ENCODE measurements around the gene RFX3. TPM values are rescaled to one million over a fixed set of nuclear protein-coding genes. Genes with fewer than 3 reads are reported as not detected.
A peak's percentile ranks its signal among the peaks of the same experiment; 100 is the strongest.

Gene RFX3
- 7.3 TPM for polyA plus RNA-seq (2013, experiment 1 of 2)
- polyA plus RNA-seq (2013, experiment 2 of 2): 7.7 TPM

DNA sequence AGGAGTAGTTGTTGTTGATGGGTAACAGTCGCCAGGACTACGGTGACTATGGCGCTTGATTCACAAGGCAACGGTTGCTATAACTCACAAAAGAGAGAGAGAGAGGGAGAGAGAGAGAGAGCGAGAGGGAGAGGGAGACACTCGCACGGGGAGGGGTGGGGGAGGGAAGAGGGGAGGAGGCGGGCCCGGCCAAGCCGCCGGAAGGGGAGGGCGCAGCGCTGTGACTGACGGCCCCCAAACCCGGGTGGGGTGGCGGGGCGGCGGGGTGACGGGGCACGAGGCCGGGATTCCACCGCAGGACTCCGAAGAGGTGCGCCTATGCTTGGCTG lies at the start of gene RFX3:
TSS of gene RFX3 (minus strand) at position 166 of the 329 bp plus-strand sequence. CDS start 130,413 bp downstream, outside the sequence.
- Histone ChIP-seq H3K9me3 (ENCODE audit: insufficient read depth, low read depth, low read length) (no peaks in the 10 kb centered on the region), H3K9ac (ENCODE audit: low read depth, low read length) (peak within 1 kb of the TSS; percentile 100), H3K4me3 (ENCODE audit: low read length) (peak within 1 kb of the TSS; percentile 99), H3K4me1 (ENCODE audit: insufficient read depth, low read length) (peaks cover 44% of the 10 kb centered on the region), H3K27me3 (ENCODE audit: insufficient read depth, low read length) (no peaks in the 10 kb centered on the region), H3K36me3 (ENCODE audit: insufficient read depth, low read length) (peaks cover 8% of the 10 kb centered on the region; the same call in 1 of the 2 replicates), H3K27ac (ENCODE audit: low read depth, low read length) (peak within 1 kb of the TSS; percentile 99)
- WGBS: under 1% methylated on average over 24 of the region's 24 CpGs

DNA sequence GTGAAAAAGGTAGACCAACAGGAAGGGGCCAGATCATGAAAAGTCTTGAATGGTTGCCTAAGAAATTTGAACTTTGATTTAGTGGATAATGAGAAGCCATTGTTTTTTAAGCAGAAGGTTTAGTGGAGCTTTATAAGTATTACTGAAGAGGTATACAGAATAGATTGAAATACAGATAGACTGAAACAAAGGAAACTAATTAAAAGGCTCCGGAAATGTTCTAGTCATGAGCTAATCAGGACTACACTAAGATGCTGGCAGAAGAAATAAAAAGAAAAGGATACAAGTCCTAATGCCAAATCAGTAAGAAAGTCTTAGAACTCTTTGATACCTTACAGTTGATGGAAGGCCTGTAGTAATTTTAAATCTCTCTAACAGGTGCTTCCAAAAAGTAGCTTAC lies 45.7 kb upstream of the RFX3 start:
- Histone ChIP-seq H3K27me3 (ENCODE audit: insufficient read depth, low read length) (no peaks in the 10 kb centered on the region), H3K36me3 (ENCODE audit: insufficient read depth, low read length) (no peaks in the 10 kb centered on the region), H3K27ac (ENCODE audit: low read depth, low read length) (no peak overlapping the region), H3K4me3 (ENCODE audit: low read length) (no peak overlapping the region), H3K9me3 (ENCODE audit: insufficient read depth, low read depth, low read length) (no peaks in the 10 kb centered on the region), H3K4me1 (ENCODE audit: insufficient read depth, low read length) (no peaks in the 10 kb centered on the region), H3K9ac (ENCODE audit: low read depth, low read length) (no peak overlapping the region)
- 88% methylated on average over 1 of the region's 1 CpG for WGBS

DNA sequence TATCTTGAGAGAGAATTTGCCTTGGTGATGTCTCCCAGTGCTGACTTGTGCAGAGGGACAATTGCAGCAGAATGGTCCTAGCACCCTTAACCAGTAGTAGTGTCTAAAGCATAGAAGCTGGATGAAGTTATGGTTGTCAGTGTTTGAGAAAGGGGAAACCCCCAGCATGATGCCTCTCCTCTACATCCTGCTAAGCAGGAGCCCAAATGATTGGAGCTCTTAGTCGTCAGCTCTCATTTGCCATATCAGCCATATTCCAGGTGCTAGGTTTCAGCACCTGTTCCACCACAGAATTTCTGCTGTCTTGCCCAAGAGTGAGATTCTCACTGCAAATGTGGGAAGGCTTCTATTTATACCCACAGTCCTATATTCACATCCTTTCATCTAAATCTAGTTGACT lies 43.7 kb upstream of the RFX3 start:
- WGBS: 93% methylated on average over 1 of the region's 1 CpG
- no peaks in the 10 kb centered on the region for H3K4me1 ChIP-seq (ENCODE audit: insufficient read depth, low read length)
- H3K27me3 ChIP-seq (ENCODE audit: insufficient read depth, low read length): no peaks in the 10 kb centered on the region
- H3K27ac ChIP-seq (ENCODE audit: low read depth, low read length): no peak overlapping the region
- H3K4me3 ChIP-seq (ENCODE audit: low read length): no peak overlapping the region
- no peaks in the 10 kb centered on the region for H3K9me3 ChIP-seq (ENCODE audit: insufficient read depth, low read depth, low read length)
- H3K9ac ChIP-seq (ENCODE audit: low read depth, low read length): no peak overlapping the region
- no peaks in the 10 kb centered on the region for H3K36me3 ChIP-seq (ENCODE audit: insufficient read depth, low read length)

GRCh38 chr9:3567988-3568387 lies 42.2 kb upstream of the RFX3 start:
- Histone ChIP-seq H3K27me3 (ENCODE audit: insufficient read depth, low read length) (no peaks in the 10 kb centered on the region), H3K4me3 (ENCODE audit: low read length) (no peak overlapping the region), H3K4me1 (ENCODE audit: insufficient read depth, low read length) (no peaks in the 10 kb centered on the region), H3K9me3 (ENCODE audit: insufficient read depth, low read depth, low read length) (no peaks in the 10 kb centered on the region), H3K36me3 (ENCODE audit: insufficient read depth, low read length) (no peaks in the 10 kb centered on the region), H3K27ac (ENCODE audit: low read depth, low read length) (no peak overlapping the region), H3K9ac (ENCODE audit: low read depth, low read length) (no peak overlapping the region)
- WGBS: 98% methylated on average over 6 of the region's 6 CpGs

DNA sequence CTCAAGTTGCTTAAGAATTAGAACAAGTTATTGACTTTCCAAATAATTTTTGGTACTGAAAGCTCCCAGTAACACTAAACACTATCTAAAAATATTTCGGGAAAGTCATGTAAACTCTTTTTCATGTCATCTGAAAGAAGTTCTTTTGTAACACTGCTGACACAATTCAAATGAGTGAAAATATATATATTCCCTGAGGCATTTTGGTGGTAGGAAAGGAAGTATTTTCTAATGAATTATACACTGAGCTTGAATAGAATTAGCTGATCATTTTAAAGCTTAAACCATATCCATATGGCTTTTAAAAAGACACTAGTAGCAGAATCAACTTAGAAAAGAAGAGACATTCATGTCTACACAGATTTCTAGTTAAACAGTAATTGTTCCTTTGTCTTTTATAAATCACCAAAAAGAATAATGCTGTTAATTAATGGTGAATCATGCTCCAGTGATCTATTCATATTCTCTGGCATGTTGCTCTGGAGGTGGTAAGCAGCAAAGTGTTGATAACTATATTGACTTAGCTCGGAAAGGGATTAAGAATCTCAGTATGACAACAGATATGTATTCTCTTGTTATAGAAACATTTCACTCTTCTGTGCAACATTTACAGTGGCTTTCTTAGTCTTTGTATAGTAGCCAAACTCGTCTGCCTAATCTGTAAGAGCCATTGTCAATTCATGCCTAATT lies 27.4 kb upstream of the RFX3 start:
- no peaks in the 10 kb centered on the region for H3K27me3 ChIP-seq (ENCODE audit: insufficient read depth, low read length)
- H3K36me3 ChIP-seq (ENCODE audit: insufficient read depth, low read length): no peaks in the 10 kb centered on the region
- WGBS: 95% methylated on average over 3 of the region's 3 CpGs
- no peak overlapping the region for H3K9ac ChIP-seq (ENCODE audit: low read depth, low read length)
- no peak overlapping the region for H3K27ac ChIP-seq (ENCODE audit: low read depth, low read length)
- no peak overlapping the region for H3K4me3 ChIP-seq (ENCODE audit: low read length)
- H3K4me1 ChIP-seq (ENCODE audit: insufficient read depth, low read length): no peaks in the 10 kb centered on the region
- no peaks in the 10 kb centered on the region for H3K9me3 ChIP-seq (ENCODE audit: insufficient read depth, low read depth, low read length)

- Histone ChIP-seq H3K27ac (ENCODE audit: low read depth, low read length) (no peak overlapping the region), H3K36me3 (ENCODE audit: insufficient read depth, low read length) (no peaks in the 10 kb centered on the region), H3K4me3 (ENCODE audit: low read length) (no peak overlapping the region), H3K27me3 (ENCODE audit: insufficient read depth, low read length) (no peaks in the 10 kb centered on the region), H3K4me1 (ENCODE audit: insufficient read depth, low read length) (no peaks in the 10 kb centered on the region), H3K9me3 (ENCODE audit: insufficient read depth, low read depth, low read length) (no peaks in the 10 kb centered on the region), H3K9ac (ENCODE audit: low read depth, low read length) (no peak overlapping the region)
These were observed 23.4 kb upstream of the RFX3 start for GRCh38 chr9:3549225-3549624.

- H3K4me3 ChIP-seq (ENCODE audit: low read length): no peak overlapping the region
These were observed 22.8 kb upstream of the RFX3 start for GRCh38 chr9:3548648-3549047.

GRCh38 chr9:3541206-3541605 lies 15.4 kb upstream of the RFX3 start:
- H3K36me3 ChIP-seq (ENCODE audit: insufficient read depth, low read length): no peaks in the 10 kb centered on the region
- no peaks in the 10 kb centered on the region for H3K4me1 ChIP-seq (ENCODE audit: insufficient read depth, low read length)
- 85% methylated on average over 1 of the region's 1 CpG for WGBS
- no peak overlapping the region for H3K4me3 ChIP-seq (ENCODE audit: low read length)
- H3K27me3 ChIP-seq (ENCODE audit: insufficient read depth, low read length): no peaks in the 10 kb centered on the region
- no peak overlapping the region for H3K27ac ChIP-seq (ENCODE audit: low read depth, low read length)
- H3K9ac ChIP-seq (ENCODE audit: low read depth, low read length): no peak overlapping the region
- no peaks in the 10 kb centered on the region for H3K9me3 ChIP-seq (ENCODE audit: insufficient read depth, low read depth, low read length)

More at GRCh38 chr9:3548648-3549047, 22.8 kb upstream of the RFX3 start:
- Histone ChIP-seq H3K4me1 (ENCODE audit: insufficient read depth, low read length) (no peaks in the 10 kb centered on the region), H3K27ac (ENCODE audit: low read depth, low read length) (no peak overlapping the region), H3K9me3 (ENCODE audit: insufficient read depth, low read depth, low read length) (no peaks in the 10 kb centered on the region), H3K27me3 (ENCODE audit: insufficient read depth, low read length) (no peaks in the 10 kb centered on the region), H3K36me3 (ENCODE audit: insufficient read depth, low read length) (no peaks in the 10 kb centered on the region), H3K9ac (ENCODE audit: low read depth, low read length) (no peak overlapping the region)
- whole genome bisulfite sequencing: 88% methylated on average over 1 of the region's 1 CpG

- WGBS: 97% methylated on average over 6 of the region's 6 CpGs
- H3K4me1 ChIP-seq (ENCODE audit: insufficient read depth, low read length): no peaks in the 10 kb centered on the region; the same call in 1 of the 2 replicates
- H3K4me3 ChIP-seq (ENCODE audit: low read length): no peak overlapping the region
- H3K27me3 ChIP-seq (ENCODE audit: insufficient read depth, low read length): no peaks in the 10 kb centered on the region
- H3K9me3 ChIP-seq (ENCODE audit: insufficient read depth, low read depth, low read length): no peaks in the 10 kb centered on the region
- H3K9ac ChIP-seq (ENCODE audit: low read depth, low read length): no peak overlapping the region
- H3K36me3 ChIP-seq (ENCODE audit: insufficient read depth, low read length): peaks cover 13% of the 10 kb centered on the region; the same call in 1 of the 2 replicates
- no peak overlapping the region for H3K27ac ChIP-seq (ENCODE audit: low read depth, low read length)
These were observed 9.0 kb upstream of the RFX3 start for GRCh38 chr9:3534614-3535404.

- H3K27ac ChIP-seq (ENCODE audit: low read depth, low read length): no peak overlapping the region
- H3K9me3 ChIP-seq (ENCODE audit: insufficient read depth, low read depth, low read length): no peaks in the 10 kb centered on the region
- H3K9ac ChIP-seq (ENCODE audit: low read depth, low read length): no peak overlapping the region
- peaks cover 18% of the 10 kb centered on the region for H3K4me1 ChIP-seq (ENCODE audit: insufficient read depth, low read length)
- no peak overlapping the region for H3K4me3 ChIP-seq (ENCODE audit: low read length)
- H3K36me3 ChIP-seq (ENCODE audit: insufficient read depth, low read length): peaks cover 14% of the 10 kb centered on the region; the same call in 1 of the 2 replicates
- no peaks in the 10 kb centered on the region for H3K27me3 ChIP-seq (ENCODE audit: insufficient read depth, low read length)
These were observed 6.4 kb upstream of the RFX3 start for GRCh38 chr9:3532158-3532557.

DNA sequence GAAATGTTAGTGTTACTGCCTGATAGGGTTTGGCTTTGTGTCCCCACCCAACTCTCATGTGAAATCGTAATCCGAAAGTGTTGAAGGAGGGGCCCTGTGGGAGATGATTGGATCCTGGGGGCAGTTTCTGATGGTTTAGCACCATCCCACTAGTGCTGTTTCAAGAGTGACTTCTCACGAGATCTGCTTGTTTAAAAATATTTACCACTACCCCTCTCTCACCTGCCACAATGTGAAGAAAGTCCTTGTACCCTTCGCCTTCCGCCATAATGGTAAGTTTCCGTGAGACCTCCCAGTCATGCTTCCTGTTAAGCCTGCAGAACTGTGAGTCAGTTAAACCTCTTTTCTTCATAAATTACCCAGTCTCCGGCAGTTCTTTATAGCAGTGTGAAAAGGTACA lies 2.6 kb upstream of the RFX3 start:
- no peaks in the 10 kb centered on the region for H3K27me3 ChIP-seq (ENCODE audit: insufficient read depth, low read length)
- H3K4me3 ChIP-seq (ENCODE audit: low read length): peak overlapping the region; percentile 99
- 91% methylated on average over 7 of the region's 7 CpGs for WGBS
- peak overlapping the region; percentile 37; the same call in 1 of the 2 replicates for H3K9ac ChIP-seq (ENCODE audit: low read depth, low read length)
- no peak overlapping the region for H3K27ac ChIP-seq (ENCODE audit: low read depth, low read length)
- peaks cover 14% of the 10 kb centered on the region; the same call in 1 of the 2 replicates for H3K36me3 ChIP-seq (ENCODE audit: insufficient read depth, low read length)
- H3K9me3 ChIP-seq (ENCODE audit: insufficient read depth, low read depth, low read length): no peaks in the 10 kb centered on the region
- peaks cover 28% of the 10 kb centered on the region for H3K4me1 ChIP-seq (ENCODE audit: insufficient read depth, low read length)

All from HUES64 (cell line).